GM21825 (cell line): ENCODE measurements around the gene TTLL7.

Source experiments
- ATAC-seq: cut with Tn5 transposase; IDR thresholded peaks from one replicate; pipeline ENCODE4 v1.9.1; 2021; ENCODE audit warnings: mild to moderate bottlenecking, moderate library complexity; ENCODE audit not compliant: unreplicated experiment

Gene TTLL7

GRCh38 chr1:83832194-83832593, 166.7 kb downstream of the TTLL7 start:
- ATAC-seq, result no peak

DNA sequence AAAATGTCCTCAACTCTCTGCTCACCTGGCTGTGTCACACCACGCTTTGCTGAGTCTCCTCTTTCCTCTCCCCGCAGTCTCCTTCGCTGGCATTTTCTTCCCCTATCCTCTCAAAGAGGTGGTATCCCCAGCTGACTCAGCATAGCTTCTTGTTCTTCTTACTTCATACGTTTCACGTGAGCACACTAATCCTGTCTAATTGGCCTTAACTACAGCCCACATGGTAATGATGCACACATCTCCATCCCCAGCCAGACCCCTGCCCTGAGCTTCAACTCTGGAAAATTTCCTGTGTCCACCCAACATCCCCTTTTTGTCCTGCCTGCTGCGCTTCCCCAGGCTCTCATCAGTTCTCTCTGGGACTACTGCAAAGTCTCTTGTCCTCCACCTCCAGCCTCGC, 169.8 kb downstream of the TTLL7 start:
- ATAC-seq, result no peak

DNA sequence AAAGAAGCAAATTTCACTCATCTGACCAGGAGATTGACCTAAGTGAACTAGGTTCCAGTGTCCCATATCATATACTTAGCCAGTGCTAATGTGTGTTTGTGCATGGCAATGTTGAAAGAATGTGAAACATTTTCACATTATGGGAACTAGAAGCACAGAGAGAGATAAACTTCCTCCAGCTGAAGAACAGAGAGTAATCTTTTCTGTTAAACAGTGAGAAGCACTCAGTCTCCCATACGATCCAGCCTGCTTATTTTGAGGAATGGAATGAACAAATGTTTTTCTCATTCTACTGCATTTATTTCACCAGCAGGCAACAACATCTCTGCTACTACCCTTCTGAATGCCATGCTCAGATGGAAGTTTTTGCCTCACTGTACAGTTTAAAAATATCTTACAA, 170.5 kb downstream of the TTLL7 start:
- no peak for ATAC-seq

DNA sequence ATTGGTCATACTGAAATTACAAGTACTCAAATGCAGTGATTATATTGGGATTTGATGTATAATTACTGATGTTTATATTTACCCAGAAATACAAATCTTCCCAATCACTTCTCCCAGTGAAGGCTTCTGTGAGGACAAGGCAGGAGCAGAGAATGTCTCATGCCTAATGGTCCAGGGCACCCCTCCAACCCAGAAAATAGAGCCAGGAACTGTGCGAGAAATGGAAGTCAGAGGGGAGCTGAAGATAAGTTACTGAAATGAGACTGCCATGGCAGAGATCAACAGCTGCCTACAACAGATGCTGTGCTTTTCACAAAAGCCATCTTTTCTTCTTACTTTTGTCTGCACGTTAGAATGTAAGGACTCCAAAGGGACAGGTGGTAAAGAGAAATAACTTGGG, 171.2 kb downstream of the TTLL7 start:
- no peak for ATAC-seq

GRCh38 chr1:83822208-83822607, 176.7 kb downstream of the TTLL7 start:
- no peak for ATAC-seq

DNA sequence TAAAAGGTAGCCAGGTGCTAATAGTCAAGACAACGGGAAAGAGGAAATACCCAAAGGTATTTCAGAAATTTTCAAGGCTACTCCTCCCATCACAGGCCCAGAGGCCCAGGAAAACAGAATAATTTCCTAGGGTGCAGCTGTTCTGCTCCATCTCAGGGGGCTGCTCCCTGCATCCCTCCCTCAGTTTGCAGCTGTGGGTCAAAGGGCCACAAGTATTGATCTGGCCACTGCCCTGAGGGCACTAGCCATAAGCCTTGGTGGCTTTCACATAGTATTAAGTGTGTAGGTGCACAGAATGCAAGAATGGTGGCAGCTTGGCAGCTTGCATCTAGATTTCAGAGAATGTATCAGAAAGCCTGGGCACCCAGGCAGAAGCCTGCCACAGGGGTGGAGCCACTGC, 179.5 kb downstream of the TTLL7 start:
- no peak for ATAC-seq

DNA sequence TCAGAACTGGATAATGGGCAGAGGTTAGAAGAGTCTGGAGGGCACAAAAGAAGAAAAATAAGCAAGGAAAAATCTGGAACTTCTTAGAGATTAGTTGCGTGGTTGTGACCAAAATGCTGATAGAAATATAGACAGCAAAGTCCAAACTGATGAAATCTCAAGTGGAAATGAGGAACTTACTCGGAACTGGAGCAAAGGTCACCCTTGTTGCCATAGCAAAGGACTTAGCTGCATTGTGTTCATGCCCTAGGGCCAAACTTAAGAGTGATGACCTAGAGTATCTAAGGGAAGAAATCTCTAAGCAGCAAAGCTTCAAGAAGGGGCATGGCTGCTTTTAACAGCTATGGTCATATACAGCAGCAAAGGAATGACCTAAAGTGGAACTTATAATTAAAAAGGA, 180.0 kb downstream of the TTLL7 start:
- no peak for ATAC-seq

DNA sequence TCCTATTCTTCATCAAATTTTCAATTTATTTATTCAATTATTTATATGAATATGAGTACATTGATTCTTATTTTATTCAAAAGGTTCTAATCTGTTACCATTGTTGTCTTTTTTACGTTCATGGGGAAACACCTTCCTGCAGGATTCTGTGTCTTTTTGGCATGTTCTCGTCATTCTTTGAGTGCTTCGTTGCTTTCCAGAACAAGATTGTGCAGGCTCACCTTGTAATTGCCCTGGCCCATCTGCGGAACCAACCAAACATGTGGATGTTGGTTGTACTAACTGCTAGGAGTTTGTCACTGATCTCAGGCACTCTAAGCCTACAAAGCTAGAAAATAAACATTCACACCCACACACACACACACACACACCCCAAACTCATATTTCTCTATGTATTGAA, 182.1 kb downstream of the TTLL7 start:
- no peak for ATAC-seq

DNA sequence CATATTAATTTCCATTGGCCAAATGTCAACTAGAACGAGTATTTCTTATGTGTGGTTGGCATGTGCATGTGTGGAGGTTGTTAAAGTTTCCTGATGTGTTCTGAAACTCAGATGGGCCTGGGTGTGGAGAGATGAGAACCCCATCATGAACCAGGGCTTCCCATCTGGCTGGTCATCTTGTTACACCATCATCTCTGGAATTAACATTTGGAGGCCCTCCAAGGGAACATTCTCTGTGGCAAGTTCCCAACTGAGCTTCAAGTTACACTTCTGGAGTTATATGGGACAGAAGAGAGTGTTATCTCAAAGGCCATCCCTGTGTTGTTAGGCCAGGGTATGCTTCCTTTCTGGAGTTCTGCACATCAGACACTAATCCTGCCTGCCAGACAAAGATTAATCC, 183.6 kb downstream of the TTLL7 start:
- ATAC-seq, result no peak
